Stimulated activated CD4-positive, alpha-beta T cell treated with anti-CD3 and anti-CD28 coated beads, Interleukin-15, amount 100 ng/mL, for 48 hours (primary cell): ENCODE data around the gene CARMIL3.
"Not testable (repeated sequence)": the region's sequence is repeated elsewhere in the genome, so short reads cannot be mapped to it uniquely, and the experiment has no call there.

Experiments
- DNase-seq, 2 donors: peaks; one replicate each; pipeline ENCODE4 v3.0.0-alpha.2; 2020; ENCODE audit warnings: low read depth in 2 of 2

The CARMIL3 gene

DNA sequence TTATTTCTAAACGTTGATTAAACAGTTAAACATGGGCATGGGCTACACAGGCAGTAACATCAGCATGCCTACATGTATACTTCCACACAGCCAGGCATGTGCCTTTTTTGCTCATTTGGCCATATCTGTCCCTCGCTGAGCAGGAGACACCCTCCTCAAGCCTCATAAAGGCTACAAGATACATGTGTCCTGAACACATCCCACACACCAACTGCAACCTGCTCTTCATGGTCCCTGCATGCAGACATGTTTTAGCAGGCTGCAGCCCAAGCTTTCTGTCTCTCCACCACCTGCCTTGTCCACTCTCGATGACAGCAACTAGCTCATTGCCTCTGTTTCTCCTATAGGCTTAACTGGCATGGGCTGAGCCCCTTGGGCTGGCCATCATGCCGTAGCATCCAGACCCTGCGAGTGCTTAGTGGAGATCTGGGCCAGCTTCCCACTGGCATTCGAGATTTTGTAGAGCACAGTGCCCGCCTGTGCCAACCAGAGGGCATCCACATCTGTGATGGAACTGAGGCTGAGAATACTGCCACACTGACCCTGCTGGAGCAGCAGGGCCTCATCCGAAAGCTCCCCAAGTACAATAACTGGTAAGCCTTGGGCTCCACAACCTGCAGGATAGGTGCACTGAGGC, 44.9 kb downstream of the CARMIL3 start:
- no peak for DNase-seq

GRCh38 chr14:24098229-24098926, 46.6 kb downstream of the CARMIL3 start:
- no peak for DNase-seq

DNA sequence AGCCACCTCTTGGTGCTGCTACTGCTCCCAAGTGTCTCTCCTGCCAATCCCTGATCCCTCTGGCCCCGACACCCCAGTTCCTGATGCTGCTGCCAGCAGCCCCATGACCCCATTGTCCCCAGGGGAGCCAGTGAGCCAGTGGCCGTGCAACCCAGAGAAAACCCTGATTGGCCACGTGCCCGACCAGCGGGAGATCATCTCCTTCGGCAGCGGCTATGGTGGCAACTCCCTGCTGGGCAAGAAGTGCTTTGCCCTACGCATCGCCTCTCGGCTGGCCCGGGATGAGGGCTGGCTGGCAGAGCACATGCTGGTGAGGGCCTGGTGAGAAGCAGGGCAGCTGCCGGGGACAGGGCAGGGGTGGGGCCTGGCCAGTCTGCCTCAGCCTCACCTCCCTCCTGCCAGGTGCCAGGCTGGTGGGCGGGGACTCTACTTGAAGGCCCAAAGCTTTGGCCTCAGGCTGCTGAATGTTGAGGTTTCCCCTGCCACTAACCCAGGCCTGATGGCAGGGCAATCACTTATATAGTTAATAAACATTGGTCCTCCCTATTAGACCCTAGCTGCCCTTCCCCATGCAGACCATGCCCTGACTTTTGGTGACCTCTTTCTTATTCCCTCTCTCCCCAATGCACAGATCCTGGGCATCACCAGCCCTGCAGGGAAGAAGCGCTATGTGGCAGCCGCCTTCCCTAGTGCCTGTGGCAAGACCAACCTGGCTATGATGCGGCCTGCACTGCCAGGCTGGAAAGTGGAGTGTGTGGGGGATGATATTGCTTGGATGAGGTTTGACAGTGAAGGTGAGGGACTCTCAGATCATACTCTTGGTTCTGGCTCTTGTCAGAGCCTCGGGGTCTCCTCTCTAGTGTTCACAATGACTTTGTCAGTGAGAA, 47.4 kb downstream of the CARMIL3 start:
- no peak for DNase-seq

- no peak for DNase-seq
Observed at GRCh38 chr14:24100197-24100981, 48.6 kb downstream of the CARMIL3 start.

DNA sequence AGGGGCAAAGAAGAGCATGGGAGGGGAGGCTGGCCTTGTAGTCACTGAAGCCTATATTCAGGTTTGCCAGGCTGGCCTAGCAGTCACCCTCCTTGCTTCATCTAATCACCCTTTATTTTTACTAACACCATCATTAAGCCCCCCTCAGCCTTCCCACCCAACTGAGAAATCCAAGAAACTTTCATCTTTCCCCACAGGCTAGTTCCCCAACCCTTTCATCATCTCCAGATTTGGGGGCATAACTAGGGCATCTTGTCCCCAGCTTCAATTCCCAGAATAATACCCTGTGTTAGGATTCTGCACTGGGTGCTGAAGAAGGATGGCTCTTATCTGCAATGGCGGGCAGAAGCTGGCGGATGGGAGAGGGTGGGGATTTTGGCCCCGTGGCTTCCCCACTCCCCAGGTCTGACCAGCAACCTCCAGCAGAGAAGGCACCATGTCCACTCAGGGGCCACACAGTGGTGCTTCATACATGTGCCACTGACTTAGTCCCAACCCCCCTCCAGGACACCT, 49.2 kb downstream of the CARMIL3 start:
- no peak for DNase-seq

DNA sequence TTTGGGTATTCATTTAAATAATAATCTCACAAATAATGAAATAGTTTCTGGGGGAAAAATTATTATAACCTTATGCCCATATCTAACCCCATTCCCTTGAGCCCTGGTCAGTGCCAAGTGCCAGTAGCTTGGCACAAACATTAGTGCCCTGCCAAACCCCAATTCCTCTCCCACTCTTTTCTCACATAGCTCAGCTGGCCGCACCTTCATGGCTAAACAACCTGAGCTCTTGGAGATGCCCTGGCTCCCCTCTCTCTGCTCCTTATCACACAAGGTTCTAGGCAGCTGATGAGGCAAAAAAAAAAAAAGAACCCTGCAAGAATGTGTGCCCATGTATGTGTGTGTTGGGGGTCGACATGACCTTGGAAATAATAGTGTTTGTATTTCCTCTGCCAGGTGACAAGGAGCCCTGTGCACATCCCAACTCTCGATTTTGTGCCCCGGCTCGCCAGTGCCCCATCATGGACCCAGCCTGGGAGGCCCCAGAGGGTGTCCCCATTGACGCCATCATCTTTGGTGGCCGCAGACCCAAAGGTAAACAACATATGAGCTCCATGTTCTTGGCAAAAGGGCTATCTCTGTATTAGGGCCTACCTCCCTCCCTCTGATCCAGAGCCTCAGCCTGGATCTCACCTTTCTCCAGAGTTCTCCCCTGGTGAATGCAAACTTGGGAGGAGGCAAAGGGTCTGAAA, 50.7 kb downstream of the CARMIL3 start:
- no peak for DNase-seq

DNA sequence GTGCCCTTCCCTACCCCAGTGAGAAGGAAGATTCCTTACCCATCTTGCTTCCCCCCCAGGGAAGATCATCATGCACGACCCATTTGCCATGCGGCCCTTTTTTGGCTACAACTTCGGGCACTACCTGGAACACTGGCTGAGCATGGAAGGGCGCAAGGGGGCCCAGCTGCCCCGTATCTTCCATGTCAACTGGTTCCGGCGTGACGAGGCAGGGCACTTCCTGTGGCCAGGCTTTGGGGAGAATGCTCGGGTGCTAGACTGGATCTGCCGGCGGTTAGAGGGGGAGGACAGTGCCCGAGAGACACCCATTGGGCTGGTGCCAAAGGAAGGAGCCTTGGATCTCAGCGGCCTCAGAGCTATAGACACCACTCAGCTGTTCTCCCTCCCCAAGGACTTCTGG, 51.6 kb downstream of the CARMIL3 start:
- DNase-seq: no peak

DNA sequence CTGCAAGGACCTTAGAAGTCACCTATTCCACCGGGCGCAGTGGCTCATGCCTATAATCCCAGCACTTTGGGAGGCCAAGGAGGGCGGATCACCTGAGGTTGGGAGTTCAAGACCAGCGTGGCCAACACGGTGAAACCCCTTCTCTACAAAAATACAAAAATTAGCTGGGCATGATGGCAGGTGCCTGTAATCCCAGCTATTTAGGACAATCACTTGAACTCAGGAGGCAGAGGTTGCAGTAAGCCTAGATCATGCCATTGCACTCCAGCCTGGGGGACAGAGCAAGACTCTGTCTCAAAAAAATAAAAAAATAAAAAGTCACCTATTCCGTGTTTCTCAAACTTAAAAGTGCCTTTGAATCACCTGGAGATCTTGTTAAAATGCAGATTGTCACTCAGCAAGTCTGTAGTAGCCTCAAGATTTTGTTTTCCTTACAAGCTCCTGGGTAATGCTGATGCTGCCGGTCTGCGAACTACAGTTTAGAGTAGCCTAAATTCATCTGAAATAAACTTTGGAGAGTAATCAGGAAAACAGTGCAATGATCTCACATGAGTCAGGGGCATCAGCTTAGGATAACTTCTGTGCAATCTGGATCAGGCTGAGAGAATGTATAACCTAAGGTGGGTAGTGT, 53.9 kb downstream of the CARMIL3 start:
- not testable (repeated sequence) for DNase-seq

DNA sequence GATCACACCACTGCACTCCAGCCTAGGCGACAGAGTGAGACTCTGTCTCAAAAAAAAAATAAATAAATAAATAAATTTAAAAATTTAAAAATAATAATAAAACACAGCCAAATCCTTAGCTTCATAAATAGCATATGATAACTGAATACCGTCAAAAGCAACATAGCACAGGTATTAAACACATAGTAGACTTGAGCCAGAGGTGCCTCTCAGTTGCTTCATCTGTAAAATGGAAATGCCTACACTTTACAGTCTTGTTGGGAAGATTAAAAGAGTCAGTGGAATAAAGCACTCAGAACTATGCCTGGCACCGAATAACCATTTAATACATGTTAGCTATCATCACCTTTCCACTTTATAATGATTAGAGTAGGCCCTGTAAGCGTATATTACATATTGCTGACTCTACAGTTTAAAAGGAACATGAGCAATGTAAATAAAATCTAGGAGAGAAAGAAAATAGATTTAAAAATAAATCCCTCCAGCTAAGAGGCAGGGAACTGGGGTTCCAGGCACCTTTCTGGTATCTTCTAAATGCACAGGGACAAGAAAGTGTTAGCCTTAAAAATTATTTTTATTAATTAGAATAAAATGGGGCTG, 55.0 kb downstream of the CARMIL3 start:
- DNase-seq: no peak

GRCh38 chr14:24108336-24108874, 56.6 kb downstream of the CARMIL3 start:
- DNase-seq: no peak

- DNase-seq: no peak
Observed at GRCh38 chr14:24110060-24110459, 58.3 kb downstream of the CARMIL3 start.

DNA sequence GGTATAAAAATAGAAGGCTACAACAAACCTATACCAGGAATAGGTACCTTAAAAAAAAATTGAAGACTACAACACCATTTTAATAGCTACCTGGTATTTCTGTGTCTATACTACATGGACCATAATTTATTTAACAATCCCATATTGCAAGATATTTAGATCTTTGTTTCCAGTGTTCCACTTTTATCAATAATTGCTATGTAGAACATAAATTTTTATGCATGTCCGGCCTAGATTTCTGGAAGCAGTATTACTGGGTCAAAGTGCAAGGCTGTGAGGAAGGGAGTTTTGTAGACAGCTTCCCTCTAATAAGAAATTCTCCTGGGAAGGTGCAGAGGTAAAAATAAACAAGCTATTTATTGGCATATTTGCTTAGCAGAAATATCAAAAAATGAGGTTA, 58.7 kb downstream of the CARMIL3 start:
- no peak for DNase-seq

- no peak for DNase-seq
Observed at GRCh38 chr14:24113379-24113800, 61.6 kb downstream of the CARMIL3 start.

DNA sequence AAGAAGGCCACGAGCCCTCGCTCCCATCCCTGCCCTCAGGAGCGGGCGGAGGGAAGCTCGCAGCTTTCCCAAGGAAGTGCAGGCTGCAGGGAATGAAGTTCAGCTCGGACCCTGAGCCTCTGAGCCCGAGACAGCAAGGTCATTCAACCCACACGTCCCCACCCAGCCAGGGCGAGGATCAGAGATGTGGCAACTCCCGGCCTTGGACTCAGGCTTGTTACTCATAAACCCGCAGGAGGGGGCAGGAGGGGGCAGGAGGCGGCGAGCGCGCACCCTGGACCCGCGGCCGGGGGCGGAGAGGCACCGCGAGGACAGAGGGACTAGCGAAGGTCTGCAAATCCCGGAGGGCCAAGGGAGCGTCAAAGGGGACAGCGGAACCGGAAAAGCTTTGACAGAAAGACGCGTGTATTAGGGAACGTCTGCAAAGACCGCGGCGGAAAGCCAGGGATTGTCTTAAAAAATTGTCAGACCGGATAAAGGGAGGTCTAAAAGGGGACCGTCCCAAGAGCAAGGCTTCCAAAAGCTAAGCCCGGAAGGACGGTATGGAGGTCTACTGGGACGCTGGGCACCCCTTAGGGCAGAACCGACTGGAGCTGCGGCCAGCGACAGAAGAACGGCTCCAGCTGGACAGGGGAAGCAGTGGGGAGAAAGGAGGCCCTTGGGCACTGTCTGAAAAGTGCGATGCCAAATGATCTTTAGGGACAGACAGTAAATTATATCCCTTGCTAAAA, 62.2 kb downstream of the CARMIL3 start:
- DNase-seq: peak; percentile 76 to 80

DNA sequence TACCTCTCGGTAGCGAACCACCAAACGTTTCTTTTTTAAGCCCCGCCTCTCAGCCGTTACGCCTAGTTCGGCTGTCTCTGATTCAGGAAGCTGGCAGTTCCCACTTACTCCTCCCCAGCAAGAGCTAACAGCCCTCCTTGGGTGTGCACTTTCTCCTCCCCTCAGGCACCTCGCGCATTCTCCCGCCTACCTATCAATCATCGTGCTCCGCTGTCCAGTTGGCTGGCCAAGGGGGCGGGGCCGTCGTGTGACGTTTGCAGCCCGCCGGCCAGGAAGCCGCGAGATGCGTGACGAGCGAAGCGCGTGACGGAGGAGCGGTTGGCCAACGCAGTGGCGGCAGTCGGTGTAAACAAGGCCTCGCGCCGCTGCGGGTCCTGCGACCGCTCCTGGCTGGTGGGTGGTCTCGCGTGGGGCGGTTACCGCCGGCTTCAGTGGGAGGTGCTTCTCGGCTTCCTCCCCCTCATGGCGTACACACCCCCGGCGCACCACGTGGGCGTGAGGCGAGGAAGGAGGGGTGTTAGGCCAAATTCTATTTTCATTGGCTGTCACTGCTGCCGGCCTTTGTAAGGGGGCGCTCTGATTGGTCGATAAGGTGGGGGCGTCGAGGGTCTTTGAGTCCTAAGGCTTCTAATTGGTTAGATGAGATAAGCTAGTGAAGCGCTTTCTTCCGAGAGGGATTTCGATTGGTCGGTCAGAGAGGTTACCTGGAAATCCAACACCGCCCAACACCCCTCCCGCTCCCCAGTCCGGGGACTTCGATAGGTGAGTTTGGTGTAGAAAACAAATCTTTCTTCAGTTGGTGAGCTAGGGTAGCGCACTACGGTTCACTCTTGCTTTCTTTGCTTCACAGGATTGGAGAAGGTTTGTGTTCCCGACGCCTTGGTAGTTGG, 63.0 kb downstream of the CARMIL3 start, which contains the start of the genes DCAF11 and NRL:
TSS of gene DCAF11 (plus strand) at position 246 of the 890 bp plus-strand sequence. CDS start 818 bp downstream, outside the sequence.
TSS of gene NRL (minus strand) at position 418 of the 890 bp plus-strand sequence. CDS start 32,101 bp downstream, outside the sequence.
- peak; percentile 96 to 98 for DNase-seq

GRCh38 chr14:24115422-24116127, 63.8 kb downstream of the CARMIL3 start:
- DNase-seq: no peak
